ENCODE data around the gene RAB14.
A peak's percentile ranks its signal among the peaks of the same experiment; 100 is the strongest.

The RAB14 gene

DNA sequence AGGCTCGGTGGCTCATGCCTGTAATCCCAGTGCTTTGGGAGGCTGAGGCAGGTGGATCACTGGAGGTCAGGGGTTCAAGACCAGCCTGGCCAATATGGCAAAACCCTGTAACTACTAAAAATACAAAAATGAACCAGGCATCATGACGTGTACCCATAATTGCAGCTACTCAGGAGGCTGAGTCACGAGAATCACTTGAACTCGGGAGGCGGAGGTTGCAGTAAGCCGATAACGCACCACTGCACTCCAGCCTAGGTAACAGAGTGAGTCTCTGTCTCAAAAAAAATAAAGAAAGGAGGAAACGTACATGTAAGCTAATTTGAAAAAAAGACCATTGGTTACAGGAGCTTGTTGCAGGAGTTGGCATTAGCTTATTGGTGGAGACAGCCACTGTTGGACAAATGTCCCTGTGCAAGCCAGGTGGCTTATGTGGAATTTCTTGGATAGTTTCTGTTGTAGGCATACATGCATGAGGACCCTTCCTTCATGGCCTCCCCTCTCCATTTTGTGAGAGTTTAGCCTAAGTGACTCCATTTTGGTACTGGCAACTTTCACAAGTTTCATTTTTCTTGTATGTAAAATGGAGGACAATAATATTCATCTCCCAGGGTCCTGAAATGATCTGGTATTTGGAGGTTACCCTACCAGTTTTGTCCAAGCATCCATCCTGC lies 16.8 kb upstream of the RAB14 start:
- DNase-seq: no peak

DNA sequence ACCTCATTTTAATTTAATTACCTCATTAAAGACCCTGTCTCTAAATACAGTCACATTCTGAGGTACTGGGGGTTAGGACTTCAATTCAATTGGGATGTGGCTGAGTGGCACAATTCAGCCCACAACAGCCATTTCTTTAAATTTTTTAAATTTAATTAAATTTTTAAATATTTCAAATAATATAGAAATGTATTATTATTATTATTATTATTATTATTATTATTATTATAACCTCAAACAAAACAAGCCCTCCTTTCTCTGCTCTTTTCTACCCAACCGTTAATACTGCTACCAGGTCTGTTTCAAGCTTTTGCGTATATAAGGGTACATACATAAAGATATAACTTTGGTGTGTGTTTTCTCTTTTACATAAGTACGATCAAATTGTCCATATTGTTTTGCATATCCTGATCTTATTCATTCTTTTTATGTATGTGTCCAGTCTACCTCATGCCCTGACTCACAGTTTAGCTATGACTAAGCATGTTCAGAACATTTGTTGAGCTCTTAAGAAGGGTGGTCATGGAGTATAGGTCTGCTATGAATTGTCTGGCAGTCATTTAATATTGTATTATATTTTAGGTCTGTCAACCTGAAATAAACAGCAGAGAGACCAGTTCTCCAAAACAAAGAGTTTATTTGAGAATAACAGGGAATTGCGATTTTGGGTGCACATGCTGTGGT lies 16.1 kb upstream of the RAB14 start:
- no peak for DNase-seq

DNA sequence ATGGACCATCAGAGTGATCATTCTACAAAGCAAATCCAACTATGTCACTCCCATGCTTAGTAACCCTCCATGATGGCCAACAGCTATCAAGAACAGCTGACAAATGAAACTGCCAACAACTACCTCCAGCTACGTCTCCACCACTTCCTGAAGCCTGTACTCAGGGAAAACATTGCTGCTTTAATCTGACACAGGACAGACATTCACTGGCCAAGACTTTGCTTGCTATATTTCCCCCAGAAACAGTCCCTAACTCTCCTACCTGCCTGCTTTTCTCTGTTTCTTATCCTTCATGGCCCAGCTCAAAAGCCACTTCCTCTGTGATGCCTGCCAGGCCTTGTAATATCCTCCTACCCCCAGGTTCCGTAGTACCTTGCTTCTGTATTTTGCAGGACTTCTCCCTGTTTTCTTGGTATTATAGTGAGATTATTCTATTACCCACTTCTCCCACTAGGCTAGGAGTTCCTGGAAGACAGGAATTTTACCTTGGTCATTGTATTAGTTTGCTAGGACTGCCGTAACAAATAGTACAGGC lies 14.7 kb upstream of the RAB14 start:
- no peak for DNase-seq

- no peak for DNase-seq
Observed at GRCh38 chr9:121214005-121214404, 12.3 kb upstream of the RAB14 start.

DNA sequence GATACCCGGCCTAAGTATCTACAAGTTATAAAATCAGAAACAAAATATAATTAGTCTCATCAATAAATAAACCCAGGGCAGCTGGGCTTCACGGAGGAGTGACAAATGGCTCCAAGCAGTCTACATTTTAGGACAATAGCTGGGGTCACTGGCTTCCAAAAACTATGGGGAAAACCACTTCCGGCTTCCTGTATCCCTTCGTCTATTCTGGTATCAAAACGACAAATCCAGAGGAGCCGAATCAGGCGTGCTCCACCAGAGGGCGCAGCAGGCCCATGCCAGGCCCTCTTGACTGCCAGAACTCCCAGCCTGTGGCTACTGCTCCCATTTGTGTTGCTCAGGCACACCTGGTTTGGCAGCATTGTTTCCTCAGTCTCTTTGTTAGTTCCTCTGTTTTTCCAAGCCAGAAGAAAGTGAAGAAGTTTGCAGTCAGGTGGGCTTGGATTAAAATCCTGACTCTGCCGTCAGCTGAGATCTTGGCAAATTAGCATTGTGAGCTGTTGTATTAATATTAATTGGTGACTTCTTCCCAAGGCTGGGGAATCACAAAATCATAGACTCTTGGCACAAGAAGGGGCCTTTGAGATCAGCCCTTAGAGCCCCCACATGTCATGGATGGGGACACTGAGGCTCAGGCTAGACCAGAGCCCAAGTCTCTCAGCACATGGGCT lies 11.6 kb upstream of the RAB14 start:
- peak; percentile 86 for DNase-seq

GRCh38 chr9:121210536-121210935 lies 8.9 kb upstream of the RAB14 start:
- DNase-seq: no peak

DNA sequence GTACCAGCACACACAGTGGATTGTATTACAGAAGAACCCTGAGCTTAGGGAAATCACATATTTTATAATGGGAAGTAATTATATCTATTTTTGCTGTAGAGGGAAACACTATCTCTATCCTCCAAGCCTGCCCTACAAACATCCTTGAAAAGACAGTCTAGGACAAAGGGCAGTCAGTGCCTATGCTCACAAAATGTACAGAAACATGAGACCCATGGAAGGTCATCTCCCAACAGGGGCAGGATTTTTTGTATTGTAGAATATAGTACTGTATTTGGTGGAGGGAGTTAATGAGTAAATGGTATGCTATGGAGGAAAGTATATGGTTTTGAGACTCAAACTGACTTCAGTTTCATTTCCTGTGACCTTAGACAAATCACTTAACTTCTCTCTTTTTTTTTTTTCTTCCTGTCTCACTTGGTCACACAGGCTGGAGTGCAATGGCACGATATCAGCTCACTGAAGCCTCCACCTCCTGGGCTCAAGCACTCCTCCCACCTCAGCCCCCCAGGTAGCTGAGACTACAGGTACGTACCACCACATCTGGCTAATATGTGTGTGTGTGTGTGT lies 5.8 kb upstream of the RAB14 start:
- DNase-seq: no peak

GRCh38 chr9:121206516-121207370 lies 5.1 kb upstream of the RAB14 start:
- no peak for DNase-seq

DNA sequence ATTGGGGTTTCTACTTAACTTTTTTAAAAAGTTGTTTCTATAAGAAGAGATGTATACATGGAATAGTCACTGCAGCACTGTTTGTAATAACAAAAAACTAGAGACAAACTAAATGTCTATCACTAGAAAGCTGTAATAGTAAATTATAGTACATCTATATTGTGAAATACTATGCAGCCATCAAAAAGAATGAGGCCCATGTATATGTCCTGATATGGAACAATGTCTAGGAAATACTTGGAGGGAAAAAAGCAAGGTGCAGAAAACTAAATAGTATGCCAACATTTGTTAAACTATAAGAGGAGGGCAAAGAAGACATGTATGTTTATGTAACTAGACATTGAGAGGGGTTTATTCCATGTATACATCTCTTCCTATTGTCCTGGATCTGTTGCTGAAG lies 2.9 kb upstream of the RAB14 start:
- DNase-seq: no peak

DNA sequence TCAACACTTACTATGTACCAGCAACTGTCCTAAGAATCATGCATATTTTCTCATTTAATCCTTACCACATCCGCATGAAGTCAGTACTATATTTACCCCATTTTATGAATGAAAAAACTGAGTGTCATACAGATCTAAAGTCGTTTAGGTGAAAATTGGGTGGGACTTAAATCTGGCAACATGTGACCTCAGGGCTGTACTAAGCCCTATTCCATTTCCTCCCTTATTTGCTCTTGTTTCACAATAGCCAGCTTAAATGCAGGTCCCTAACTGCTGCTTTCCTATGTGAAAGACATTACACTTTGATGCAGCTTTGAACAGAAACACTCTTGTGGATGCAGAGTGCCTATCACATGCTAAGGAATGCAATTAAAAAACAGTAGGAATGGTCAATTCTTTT lies 2.5 kb upstream of the RAB14 start:
- DNase-seq: no peak

DNA sequence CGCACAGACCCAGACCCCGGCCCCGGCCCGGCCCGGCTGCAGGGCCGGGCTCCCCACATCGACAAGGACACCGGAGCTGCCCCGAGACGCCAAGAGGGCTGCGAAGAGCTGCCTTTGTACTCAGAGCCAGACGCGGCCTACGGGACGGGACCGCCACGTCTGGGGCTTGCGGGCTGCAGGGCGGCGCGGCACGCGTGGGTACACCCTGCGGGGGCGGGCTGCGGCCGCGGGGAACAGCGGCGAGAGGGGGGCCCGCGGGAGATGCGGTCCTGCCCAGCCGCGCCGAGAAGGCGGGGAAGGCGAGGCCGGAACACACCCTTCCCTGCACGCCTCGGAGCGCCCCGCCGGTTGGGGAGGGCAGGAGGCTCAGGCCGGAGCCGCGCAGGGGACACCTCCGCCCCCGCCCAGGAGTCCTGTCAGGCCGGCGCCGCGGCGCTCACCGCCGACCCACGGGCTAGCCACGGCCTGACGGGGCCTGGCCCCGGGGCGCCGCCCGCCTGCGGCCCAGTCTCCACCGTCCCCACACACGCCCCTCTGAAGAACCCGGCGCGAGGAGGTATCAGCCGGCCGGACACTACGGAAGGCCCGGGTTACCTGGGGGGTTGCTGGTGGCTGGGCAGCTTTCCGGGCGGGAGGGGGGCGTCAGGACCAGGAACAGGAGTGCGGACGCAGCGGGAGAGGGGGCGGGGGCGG lies 478 bp downstream of the RAB14 start:
- peak; percentile 85 for DNase-seq

DNA sequence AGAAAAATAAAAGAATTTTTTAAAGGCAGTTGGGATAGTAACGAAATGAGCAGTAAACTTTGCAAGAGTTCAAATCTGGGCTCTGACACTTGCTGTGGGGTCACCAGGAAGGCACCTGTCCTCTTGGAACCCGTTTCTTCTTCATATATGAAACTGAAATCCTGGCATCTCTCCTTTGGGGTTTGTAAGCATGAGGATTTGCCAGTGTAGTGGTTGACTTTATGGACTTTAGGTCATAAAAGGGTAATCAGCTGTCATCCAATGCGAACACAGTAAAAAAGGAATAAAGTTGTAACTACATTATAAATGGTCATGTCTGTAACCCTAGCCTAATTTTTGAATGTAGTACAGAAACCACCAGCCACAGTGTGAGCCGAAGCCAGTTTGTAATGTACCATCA lies 1.3 kb downstream of the RAB14 start:
- DNase-seq: no peak

GRCh38 chr9:121199921-121200320 lies 1.7 kb downstream of the RAB14 start:
- DNase-seq: no peak

DNA sequence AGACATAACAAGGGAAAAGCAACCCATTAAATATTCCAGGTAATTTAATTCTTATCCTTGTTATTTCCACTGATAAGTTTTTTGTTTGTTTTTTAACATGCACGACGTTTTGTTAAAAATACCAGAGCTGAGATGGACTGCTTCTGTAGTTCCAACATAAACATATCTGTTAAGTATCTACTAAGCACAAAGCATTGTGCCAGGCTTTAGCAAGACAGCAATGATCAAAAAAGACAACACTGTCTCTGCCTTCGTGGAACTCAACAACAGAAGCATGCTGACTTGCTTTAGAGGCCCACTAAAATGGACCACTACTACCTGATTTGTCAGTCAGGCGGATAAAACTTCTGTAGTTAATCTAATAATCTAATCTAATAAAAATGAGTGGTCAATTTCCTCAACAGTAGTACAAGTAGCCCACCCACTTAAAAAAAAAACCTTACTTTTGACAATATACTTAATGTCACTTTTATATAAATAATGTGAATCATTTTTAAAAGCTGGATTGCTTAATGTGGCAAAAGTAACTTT lies 3.1 kb downstream of the RAB14 start:
- no peak for DNase-seq

GRCh38 chr9:121197132-121197531 lies 4.5 kb downstream of the RAB14 start:
- DNase-seq: no peak

- no peak for DNase-seq
Observed at GRCh38 chr9:121196389-121196788, 5.3 kb downstream of the RAB14 start.

- DNase-seq: no peak
Observed at GRCh38 chr9:121194730-121195129, 6.9 kb downstream of the RAB14 start.

DNA sequence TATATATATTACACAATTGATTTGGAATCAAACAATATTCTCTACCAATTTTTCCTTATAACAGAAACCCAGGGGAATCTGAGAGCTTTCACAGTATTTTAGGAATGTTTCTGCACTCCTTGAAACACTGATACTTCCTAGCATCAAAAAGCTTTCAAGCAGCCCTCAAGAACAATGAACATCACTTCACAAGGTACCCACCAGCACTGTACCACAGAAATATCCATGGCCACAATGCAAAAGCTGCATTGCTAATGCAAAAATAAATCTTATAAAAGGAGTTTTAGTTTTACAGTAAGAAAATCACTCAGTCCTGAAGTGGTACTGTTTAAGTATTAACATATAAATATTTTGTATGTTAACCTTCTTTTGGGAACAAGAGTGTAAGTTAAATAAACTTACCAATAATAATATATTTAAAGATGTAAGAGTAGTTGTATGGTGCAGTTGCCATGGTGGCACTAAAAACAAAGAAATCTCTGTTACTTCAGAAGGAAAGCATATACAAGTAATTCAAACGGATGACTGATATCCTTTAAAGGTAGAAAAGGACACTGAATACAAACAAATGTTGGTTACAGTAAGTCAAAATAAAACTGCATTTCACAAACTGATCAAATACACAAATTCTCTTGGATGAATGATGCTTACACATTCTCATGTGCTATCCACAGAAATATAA lies 8.6 kb downstream of the RAB14 start:
- no peak for DNase-seq

GRCh38 chr9:121192518-121192917 lies 9.2 kb downstream of the RAB14 start:
- DNase-seq: no peak

DNA sequence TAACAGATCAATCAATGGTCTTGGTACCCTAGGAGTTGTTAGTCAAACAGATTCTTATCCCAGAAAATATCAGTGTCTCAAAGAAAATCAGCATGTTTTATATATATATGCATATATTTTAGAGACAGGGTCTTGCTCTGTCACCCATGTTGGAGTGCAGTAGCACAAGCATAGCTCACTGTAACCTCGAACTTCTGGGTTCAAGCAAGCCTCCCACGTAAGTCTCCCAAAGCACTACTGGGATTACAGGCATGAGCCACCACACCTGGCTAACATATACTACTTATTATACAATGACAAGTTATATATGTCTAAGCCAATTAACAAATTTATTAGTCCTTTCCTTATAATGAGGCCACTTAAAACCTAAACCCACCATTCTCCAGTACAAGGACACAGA lies 10.4 kb downstream of the RAB14 start:
- DNase-seq: no peak

GRCh38 chr9:121189660-121190059 lies 12.0 kb downstream of the RAB14 start:
- DNase-seq: no peak

Data from activated effector memory CD4-positive, alpha-beta T cell treated with anti-CD3 and anti-CD28 coated beads, Interleukin-2, amount 50 U/mL, for 16 hours (primary cell).